K562 (cell line): Measurements from ENCODE around the gene LUC7L. TPM values are rescaled to one million over a fixed set of nuclear protein-coding genes. Genes with fewer than 3 reads are reported as not detected.

Experiments
- CBX1 ChIP-seq: sonication (generic); IDR thresholded peaks from 2 replicates; pipeline ENCODE4 v1.6.1; 2016; ENCODE audit warnings: antibody characterized with exemption, low read depth, mild to moderate bottlenecking
- E2F8 ChIP-seq: fragments of 450-650 bp; IDR thresholded peaks from 2 replicates; pipeline ENCODE4 v1.7.1; 2018; ENCODE audit warnings: mild to moderate bottlenecking, low read depth; ENCODE audit not compliant: partially characterized antibody
- NFXL1 ChIP-seq: fragments of 450-650 bp; formaldehyde crosslinking; IDR thresholded peaks from 2 replicates; pipeline ENCODE4 v1.4.0; 2021; ENCODE audit warnings: mild to moderate bottlenecking
- NONO ChIP-seq, 2 experiments: fragments of 200-400 bp in 1 of 2; fragments of 450-650 bp in 1 of 2; formaldehyde crosslinking in 1 of 2; IDR thresholded peaks; 2 replicates each; pipeline ENCODE4 v1.6.1; 2017; ENCODE audit warnings: low read depth in 2 of 2, mild to moderate bottlenecking in 2 of 2, moderate library complexity in 2 of 2, low read length in 1 of 2
- RERE ChIP-seq: sonication (generic); formaldehyde crosslinking; IDR thresholded peaks from 2 replicates; pipeline ENCODE4 v1.8.0; 2023; ENCODE audit warnings: missing genetic modification reagents, mild to moderate bottlenecking, borderline replicate concordance
- RFX1 ChIP-seq: fragments of 450-650 bp; IDR thresholded peaks from 2 replicates; pipeline ENCODE4 v1.6.1; 2016; ENCODE audit warnings: mild to moderate bottlenecking, moderate library complexity
- SLC30A9 ChIP-seq: fragments of 250-450 bp; sonication (Bioruptor Pico); IDR thresholded peaks from 2 replicates; pipeline ENCODE4 v1.8.0; 2022; ENCODE audit warnings: mild to moderate bottlenecking, moderate library complexity
- TEAD1 ChIP-seq, 2 experiments: fragments of 450-650 bp in 1 of 2; sonication (generic) in 1 of 2; formaldehyde crosslinking; IDR thresholded peaks; 2 replicates each; pipeline versions ENCODE4 v1.4.0 to v1.8.0; 2020 to 2022; ENCODE audit warnings: mild to moderate bottlenecking in 2 of 2, missing genetic modification reagents in 1 of 2
- ZNF324 ChIP-seq: fragments of 250-450 bp; sonication (Bioruptor Pico); IDR thresholded peaks from 2 replicates; pipeline ENCODE4 v1.4.0; 2020; ENCODE audit warnings: mild to moderate bottlenecking
- ZNF561 ChIP-seq: fragments of 450-650 bp; formaldehyde crosslinking; conservative IDR thresholded peaks from 2 replicates; pipeline ENCODE4 v1.4.0; 2020; ENCODE audit warnings: mild to moderate bottlenecking, moderate library complexity
- polyA plus RNA-seq, 8 experiments: library from polyadenylated mRNA; depleted of rRNA in 4 of 8; stranded (reverse) in 5 of 8; unstranded in 3 of 8; fragments of >200 nt; fragmentation: Nextera tagmentation in 2 of 8; fragmentation: Illumina TruSeq in 1 of 8; extraction: Ambion mirVana in 2 of 8; extraction: Trizol in 1 of 8; gene quantifications; 2 replicates each; pipeline versions ENCODE4 v1.2.1 to v1.2.3, GENCODE V29; 2011 to 2014; ENCODE audit warnings: inconsistent platforms in 1 of 8, missing spikeins in 1 of 8
- total RNA-seq, 7 experiments: library from RNA; depleted of rRNA in 6 of 7; stranded (reverse); fragments of >200 nt in 6 of 7; fragmentation: Illumina TruSeq in 2 of 7; extraction: Trizol in 2 of 7; gene quantifications; 2 replicates each; pipeline versions ENCODE4 v1.2.1 to v1.2.3, GENCODE V29; 2011 to 2021; ENCODE audit warnings: low replicate concordance in 1 of 7
- TF ChIP-seq, protein P1 (sequence below): fragments of 250-450 bp; sonication (Bioruptor Pico); IDR thresholded peaks from 2 replicates; pipeline ENCODE4 v1.8.0; 2022; ENCODE audit warnings: moderate library complexity, mild to moderate bottlenecking, inconsistent platforms
- TF ChIP-seq, protein P2 (sequence below), 2 experiments: fragments of 450-650 bp; IDR thresholded peaks; 2 replicates each; pipeline ENCODE4 v1.6.1; 2018; ENCODE audit warnings: mild to moderate bottlenecking in 2 of 2, low read depth in 1 of 2; ENCODE audit not compliant: partially characterized antibody in 2 of 2

LUC7L gene
- total and polyA plus RNA-seq, 9 of the 15 experiments (the other 6 are each of a cell fraction or from before 2014, with no cell fraction given): 1.7 to 93.3 (median 59.5) TPM

DNA sequence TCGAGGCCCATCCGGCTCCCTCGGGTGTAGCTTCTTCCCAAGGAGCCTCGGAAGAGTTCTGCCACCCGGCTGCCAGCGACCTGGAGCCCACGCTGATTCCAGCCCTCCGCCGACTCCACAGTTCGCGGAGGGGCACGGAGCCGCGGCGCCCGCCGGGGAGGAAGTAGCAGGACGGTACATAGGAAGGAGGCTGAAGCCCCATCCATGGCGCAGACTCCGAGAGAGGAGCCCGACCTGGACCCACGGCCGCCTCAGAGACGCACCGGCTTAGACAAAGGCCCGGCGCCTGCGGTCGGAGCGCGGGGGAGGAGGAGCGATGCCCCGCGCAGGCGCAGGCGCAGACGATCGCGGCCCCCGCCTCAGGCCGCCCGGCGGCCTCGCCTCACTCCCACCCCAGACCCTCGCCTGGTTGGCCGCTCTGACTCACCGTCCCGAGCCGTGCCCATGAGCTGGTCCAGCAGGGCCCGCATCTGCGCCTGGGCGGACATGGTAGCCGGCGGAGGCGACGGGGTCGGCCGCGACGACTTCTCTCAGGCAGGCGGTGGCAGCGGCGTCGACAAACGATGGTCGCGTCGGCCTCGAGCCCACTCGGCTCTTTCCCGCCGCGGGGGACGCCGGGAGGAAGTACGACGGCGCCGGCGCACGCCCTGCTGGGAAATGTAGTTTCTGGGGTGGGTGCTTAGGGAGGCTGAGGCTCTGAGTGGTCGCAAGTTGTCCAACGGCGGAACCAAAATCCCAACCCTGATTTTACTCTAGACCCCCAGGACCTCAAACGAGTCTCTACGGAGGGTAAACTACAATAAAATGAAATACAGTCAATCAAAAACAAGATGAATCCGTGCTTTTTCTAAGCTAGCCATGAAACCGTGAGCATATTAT, at the start of gene LUC7L (continued):
- TF ChIP-seq E2F8: peak; percentile 76
- peak; percentile 91 to 92; a peak in 3 of 4 replicates for TF ChIP-seq NONO (IDR thresholded peaks at IDR 0.05; ENCODE audit: low read depth in 2 of 2, low read length in 1 of 2)
- TF ChIP-seq ZNF324 (CRISPR knock-in tag): no peak
- TF ChIP-seq CBX1: peak; percentile 97
- no peak for TF ChIP-seq SLC30A9 (CRISPR knock-in tag)
- TF ChIP-seq, protein P1, sequence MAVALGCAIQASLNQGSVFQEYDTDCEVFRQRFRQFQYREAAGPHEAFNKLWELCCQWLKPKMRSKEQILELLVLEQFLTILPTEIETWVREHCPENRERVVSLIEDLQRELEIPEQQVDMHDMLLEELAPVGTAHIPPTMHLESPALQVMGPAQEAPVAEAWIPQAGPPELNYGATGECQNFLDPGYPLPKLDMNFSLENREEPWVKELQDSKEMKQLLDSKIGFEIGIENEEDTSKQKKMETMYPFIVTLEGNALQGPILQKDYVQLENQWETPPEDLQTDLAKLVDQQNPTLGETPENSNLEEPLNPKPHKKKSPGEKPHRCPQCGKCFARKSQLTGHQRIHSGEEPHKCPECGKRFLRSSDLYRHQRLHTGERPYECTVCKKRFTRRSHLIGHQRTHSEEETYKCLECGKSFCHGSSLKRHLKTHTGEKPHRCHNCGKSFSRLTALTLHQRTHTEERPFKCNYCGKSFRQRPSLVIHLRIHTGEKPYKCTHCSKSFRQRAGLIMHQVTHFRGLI: no peak
- TF ChIP-seq RERE (CRISPR knock-in tag): no peak
- TF ChIP-seq, protein P2, sequence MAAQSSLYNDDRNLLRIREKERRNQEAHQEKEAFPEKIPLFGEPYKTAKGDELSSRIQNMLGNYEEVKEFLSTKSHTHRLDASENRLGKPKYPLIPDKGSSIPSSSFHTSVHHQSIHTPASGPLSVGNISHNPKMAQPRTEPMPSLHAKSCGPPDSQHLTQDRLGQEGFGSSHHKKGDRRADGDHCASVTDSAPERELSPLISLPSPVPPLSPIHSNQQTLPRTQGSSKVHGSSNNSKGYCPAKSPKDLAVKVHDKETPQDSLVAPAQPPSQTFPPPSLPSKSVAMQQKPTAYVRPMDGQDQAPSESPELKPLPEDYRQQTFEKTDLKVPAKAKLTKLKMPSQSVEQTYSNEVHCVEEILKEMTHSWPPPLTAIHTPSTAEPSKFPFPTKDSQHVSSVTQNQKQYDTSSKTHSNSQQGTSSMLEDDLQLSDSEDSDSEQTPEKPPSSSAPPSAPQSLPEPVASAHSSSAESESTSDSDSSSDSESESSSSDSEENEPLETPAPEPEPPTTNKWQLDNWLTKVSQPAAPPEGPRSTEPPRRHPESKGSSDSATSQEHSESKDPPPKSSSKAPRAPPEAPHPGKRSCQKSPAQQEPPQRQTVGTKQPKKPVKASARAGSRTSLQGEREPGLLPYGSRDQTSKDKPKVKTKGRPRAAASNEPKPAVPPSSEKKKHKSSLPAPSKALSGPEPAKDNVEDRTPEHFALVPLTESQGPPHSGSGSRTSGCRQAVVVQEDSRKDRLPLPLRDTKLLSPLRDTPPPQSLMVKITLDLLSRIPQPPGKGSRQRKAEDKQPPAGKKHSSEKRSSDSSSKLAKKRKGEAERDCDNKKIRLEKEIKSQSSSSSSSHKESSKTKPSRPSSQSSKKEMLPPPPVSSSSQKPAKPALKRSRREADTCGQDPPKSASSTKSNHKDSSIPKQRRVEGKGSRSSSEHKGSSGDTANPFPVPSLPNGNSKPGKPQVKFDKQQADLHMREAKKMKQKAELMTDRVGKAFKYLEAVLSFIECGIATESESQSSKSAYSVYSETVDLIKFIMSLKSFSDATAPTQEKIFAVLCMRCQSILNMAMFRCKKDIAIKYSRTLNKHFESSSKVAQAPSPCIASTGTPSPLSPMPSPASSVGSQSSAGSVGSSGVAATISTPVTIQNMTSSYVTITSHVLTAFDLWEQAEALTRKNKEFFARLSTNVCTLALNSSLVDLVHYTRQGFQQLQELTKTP (IDR thresholded peaks at IDR 0.05; ENCODE audit: low read depth in 1 of 2, partially characterized antibody in 2 of 2): peak in 1 of 2 experiments; percentile 97
- TF ChIP-seq TEAD1 (CRISPR knock-in tag; IDR thresholded peaks at IDR 0.05): peak; percentile 70 to 91; a peak in 3 of 4 replicates
- TF ChIP-seq NFXL1 (CRISPR knock-in tag): no peak
- TF ChIP-seq ZNF561: no peak
- no peak for TF ChIP-seq RFX1
